NCI-H187 treated with DMSO at 0.1 percent for 48 hours (cell line): Measurements from ENCODE around the gene RTN4RL2.

Experiments
- DNase-seq: peaks from one replicate; lab custom pipeline; 2025; lab: John Stamatoyannopoulos, UW

The RTN4RL2 gene

GRCh38 chr11:57500515-57500914 lies 40.2 kb downstream of the RTN4RL2 start:
- no peak for DNase-seq

DNA sequence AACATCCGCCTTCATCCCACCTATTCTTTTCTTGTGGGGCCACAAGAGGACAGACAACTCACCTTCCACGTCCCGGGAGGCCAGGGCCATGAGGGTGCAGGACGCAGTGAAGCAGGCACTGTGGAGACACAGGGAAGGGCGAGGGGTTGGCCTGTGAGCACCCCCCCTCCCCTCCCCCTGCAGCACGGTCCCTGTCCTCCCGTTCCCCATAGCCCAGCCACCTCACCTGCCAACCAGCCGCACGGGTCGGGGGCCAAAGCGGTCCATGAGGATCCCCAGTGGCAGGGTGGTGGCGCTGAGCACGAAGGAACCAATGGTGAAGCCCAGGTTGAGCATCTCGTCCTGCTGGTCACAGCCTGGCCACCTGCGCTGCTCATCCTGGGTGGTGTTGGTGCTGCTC lies 40.6 kb downstream of the RTN4RL2 start:
- no peak for DNase-seq

DNA sequence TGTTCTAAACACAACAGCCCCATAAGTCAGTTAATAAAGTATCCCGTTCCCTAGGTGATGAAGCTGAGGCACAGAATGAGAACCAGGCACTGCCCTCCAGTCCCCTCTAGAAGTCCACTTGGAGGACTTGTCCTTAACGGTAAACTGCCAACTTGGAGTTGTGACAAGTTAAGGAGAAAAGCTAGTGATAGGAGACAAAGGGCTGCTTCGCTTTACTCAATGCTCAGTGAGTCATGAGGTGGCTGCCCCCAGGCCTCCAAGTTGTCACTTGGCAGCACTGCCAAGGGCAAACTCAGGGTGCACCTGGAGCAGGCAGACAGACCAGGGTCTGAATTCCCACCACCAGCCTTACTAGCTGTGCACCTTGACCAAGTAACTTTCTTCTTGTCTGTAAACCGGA lies 41.6 kb downstream of the RTN4RL2 start:
- no peak for DNase-seq

GRCh38 chr11:57502376-57502775 lies 42.0 kb downstream of the RTN4RL2 start:
- no peak for DNase-seq

DNA sequence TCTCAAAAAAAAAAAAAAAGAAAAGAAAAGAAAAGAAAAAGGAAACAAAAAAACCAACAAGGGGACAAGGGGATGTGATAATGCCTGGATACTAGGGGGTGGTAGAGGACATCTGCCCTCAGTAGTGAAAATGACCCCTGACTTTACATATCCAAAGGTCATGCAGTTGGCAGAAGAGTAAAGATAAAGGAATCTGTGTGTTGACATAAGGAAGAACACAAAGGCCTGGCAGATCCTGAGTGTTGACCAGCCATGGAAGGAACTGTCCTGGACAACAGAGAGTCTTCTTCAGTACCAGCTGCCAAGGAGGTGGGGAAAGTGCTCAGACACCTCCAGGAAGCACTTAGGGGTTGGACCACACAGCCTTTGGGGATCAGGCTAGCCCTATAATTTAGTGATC lies 42.5 kb downstream of the RTN4RL2 start:
- DNase-seq, result no peak

- no peak for DNase-seq
Measured at GRCh38 chr11:57504511-57504910, 44.2 kb downstream of the RTN4RL2 start.

GRCh38 chr11:57506522-57506921 lies 46.2 kb downstream of the RTN4RL2 start:
- no peak for DNase-seq

- no peak for DNase-seq
Measured at GRCh38 chr11:57508341-57509170, 48.2 kb downstream of the RTN4RL2 start.

GRCh38 chr11:57511741-57512430 lies 51.6 kb downstream of the RTN4RL2 start:
- DNase-seq, result no peak

GRCh38 chr11:57512646-57513451 lies 52.5 kb downstream of the RTN4RL2 start:
- DNase-seq, result no peak

DNA sequence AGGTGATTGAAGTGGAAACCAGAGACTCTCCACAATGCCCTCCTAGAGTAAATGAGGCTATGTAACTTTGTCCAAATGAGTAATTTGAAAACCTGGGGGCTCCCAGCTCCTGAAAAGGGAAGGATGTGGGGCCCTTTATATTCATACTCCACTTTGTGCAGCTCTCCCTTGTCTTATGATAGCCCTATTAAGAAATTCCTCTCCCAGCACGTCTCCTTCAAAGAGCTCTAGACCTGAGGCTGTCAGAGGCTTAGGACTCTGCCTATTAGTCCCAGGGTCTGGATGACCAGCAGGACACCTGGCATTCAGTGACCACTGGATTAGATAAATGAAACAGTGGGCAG lies 53.1 kb downstream of the RTN4RL2 start:
- DNase-seq, result no peak

DNA sequence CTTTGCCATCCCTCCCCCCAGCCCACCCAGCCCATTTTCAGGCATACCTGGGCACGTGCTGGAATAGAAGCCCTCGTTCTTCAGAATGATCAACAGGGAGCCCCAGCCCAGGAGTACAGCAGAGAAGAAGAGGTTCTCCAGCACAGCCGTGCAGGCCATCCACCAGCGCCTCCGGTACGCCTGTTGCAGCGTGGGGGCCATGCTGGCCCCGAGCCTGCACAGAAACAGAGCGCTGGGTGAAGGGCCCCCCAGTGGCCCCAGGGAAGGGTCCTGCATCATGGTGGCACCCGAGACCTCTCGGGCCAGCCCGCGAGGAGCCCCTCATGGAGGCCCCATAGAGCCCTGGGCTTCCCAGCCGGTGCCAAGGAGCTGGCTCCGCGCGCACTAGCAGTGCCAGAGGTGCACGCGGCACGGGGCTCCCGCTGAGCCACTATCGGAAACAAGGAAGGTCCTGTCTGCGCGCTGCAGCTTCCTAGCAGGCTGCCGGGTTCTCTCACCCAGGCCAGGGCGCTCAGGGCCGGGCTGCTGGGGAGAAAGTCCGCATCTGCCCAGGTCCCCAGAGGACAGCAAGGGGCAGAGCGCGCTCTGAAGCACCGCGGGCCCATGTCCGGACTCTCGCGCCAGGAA lies 53.7 kb downstream of the RTN4RL2 start:
- no peak for DNase-seq

DNA sequence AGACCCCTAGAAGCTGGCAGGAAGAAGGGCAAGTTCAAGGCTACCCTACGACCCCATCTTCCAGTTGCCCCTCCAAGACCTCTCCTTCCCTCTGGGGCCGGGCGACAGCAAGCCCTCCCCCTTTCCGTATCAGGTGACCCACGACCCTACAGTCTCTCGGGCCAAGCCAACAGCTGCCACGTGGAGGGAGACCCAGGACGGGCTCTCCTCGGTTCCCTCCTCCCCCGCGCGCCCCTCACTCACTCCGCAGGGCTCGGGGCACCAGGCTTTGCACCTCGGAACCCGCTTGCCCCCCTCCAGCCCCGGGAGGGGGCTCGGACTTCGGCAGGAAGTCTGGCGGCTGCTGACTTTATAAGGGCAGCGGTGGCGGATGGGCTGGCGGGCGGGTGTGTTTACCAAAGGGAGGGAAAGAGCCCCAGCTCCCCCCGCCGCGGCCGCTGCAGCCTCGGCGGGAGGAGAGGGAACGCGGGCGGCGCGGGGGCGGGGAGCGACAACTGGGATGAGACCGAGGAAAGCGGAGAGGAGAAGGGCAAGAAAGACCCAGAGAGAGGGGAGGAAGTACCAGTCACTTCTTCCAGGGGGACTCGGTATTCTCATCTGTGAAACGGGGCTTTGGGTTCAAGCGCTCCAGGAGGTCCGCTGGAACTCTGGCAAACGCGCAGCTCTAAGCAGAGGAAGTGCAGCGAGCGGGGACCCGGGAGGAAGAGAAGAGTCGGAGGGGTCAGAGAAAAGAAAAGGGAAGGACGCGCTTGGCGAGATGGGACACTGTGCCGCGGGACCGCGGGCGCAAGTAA lies 54.4 kb downstream of the RTN4RL2 start:
- DNase-seq, result no peak

DNA sequence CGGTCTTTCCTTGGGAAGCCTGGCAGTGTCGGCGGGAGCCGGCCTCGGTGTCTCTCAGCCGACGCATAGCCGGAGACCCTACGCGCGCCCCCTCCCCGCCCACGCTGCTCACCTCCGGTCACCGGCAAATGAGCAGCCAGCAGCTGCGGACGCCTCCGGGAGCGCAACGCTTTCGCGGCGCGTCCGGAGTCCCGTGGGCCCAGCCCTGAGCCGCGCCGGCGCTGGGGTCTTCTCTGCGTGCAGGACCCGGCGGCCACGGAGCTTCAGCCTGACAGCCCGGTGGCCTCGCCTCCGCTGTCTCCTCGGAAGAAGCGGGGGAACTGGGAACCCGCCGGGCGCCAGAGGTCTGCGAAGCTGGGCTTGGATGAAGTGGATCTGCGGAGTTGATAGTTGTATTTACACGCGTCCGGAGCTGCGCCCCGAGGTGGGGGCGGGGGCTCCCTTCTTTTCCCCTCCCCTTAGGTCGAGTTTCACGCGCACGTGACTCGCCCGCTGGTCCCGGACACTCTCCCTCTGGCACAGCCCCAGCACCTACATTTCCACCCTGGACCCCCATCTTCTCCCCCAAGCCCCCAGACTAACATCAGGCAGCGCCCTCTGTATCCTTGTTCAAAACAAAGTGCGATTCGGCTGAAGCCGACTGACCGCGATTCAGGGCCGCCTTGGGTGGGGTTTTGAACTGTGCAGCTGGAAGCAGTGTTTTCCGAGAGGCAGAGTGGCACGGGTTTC lies 55.2 kb downstream of the RTN4RL2 start, which contains the start of gene SLC43A1:
Gene SLC43A1 (minus strand): TSS at position 371 of the 729 bp plus-strand sequence. CDS start 1,591 bp downstream, outside the sequence.
- no peak for DNase-seq

DNA sequence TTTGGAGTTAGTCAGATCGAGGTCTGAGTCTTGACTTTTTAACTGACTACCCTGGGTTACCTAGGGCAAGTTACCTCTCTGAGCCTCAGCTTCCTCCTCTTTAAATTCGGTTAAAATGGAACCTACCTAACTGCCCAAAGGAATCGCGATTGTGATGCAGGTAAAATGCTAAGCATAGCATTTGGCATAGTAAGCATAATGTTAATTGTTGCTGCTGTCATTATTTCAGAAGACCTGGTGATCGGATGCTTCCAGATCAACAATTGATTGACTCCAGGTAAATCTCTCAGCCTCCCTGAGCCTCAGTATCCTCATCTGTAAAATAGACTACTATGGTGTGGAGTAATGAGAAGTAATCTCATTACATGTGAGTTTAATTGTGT lies 55.7 kb downstream of the RTN4RL2 start:
- DNase-seq, result no peak

DNA sequence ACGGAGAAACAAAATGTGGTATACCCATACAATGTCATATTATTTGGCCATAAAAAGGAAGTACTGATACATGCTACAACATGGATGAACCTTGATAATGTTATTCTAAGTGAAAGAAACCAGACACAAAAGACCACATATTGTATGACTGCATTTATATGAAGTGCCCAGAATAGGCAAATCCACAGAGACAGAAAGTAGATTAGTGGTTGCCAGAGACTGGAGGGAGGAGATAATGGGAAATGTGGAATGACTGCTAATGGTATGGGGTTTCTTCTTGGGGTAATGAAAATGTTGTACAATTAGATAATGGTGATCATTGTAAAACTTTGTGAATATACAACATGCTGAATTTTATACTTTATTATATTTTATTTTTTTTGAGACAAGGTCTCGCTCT lies 60.8 kb downstream of the RTN4RL2 start:
- DNase-seq, result no peak

- no peak for DNase-seq
Measured at GRCh38 chr11:57523419-57523818, 63.1 kb downstream of the RTN4RL2 start.
